Ovary (tissue), 3 donors: ENCODE results near the gene OLFML3.

Source experiments
- EP300 ChIP-seq: sonication (generic); formaldehyde crosslinking; IDR thresholded peaks from one replicate; pipeline ENCODE4 v1.6.1; 2017; ENCODE audit warnings: antibody characterized with exemption
- POLR2A ChIP-seq: fragments of 450-650 bp; IDR thresholded peaks from one replicate; pipeline ENCODE4 v1.6.1; 2017; ENCODE audit warnings: antibody characterized with exemption, mild to moderate bottlenecking, moderate library complexity
- TF ChIP-seq, protein P1 (sequence below), 3 donors: fragments of 450-650 bp in 2 of 3; fragments of 200-600 bp in 1 of 3; IDR thresholded peaks; one replicate each; pipeline versions ENCODE4 v1.5.1 to v1.8.0; 2016 to 2022; ENCODE audit warnings: antibody characterized with exemption in 3 of 3, mild to moderate bottlenecking in 1 of 3
- donor health status: DM: no; HTN: no; CAD: no.

DNA sequence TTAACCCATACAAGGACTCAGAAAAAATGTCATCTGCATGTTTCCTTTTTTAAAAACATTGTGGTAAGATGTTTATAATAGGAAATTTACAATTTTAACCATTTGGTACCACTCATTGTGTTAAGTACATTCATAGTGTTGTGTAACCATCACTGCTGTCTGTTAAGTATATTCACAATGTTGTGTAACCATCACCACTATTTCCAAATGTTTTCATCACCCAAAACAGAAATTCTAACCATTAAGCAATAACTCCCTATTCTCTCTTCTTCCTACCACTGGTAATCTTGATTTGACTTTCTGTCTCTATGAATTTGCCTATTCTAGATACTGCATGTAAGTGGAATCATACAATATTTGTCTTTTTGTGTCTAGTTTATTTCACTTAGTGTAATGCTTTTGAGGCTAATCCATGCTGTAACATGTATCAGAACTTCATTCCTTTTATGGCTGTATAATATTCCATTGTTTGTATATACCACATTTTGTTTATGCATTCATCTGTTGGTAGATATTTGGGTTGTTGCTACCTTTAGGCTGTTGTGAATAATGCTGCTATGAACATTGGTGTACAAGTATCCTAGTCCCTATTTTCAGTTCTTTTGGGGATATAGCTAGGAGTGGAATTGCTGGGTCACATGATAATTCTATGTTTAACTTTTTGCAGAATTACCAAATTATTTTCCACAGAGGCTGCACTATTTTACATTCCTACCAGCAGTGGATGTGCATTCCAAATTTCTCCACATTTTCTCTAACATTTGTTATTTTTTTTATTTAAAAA lies 36.1 kb upstream of the OLFML3 start:
- TF ChIP-seq, protein P1, sequence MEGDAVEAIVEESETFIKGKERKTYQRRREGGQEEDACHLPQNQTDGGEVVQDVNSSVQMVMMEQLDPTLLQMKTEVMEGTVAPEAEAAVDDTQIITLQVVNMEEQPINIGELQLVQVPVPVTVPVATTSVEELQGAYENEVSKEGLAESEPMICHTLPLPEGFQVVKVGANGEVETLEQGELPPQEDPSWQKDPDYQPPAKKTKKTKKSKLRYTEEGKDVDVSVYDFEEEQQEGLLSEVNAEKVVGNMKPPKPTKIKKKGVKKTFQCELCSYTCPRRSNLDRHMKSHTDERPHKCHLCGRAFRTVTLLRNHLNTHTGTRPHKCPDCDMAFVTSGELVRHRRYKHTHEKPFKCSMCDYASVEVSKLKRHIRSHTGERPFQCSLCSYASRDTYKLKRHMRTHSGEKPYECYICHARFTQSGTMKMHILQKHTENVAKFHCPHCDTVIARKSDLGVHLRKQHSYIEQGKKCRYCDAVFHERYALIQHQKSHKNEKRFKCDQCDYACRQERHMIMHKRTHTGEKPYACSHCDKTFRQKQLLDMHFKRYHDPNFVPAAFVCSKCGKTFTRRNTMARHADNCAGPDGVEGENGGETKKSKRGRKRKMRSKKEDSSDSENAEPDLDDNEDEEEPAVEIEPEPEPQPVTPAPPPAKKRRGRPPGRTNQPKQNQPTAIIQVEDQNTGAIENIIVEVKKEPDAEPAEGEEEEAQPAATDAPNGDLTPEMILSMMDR (IDR thresholded peaks at IDR 0.05), result no peak
- TF ChIP-seq POLR2A, result no peak
- no peak for TF ChIP-seq EP300
